GM12878 (cell line): ENCODE measurements around the gene TESK1. TPM values are rescaled to one million over a fixed set of nuclear protein-coding genes. Genes with fewer than 3 reads are reported as not detected.
"Not testable (repeated sequence)": the region's sequence is repeated elsewhere in the genome, so short reads cannot be mapped to it uniquely, and the experiment has no call there.

ENCODE experiments used
- ATAC-seq: fragments of 200-7000 bp; cut with Tn5 transposase; 3 replicates; pipeline ENCODE4 v1.9.1; 2020; ENCODE audit warnings: mild to moderate bottlenecking, moderate library complexity
- BruUV-seq: library from RNA; stranded (reverse); fragments of 400-500 nt; replicated peaks from 2 replicates; lab custom pipeline; 2021; lab: Mats Ljungman, UMichigan
- CTCF ChIA-PET: fragments of 300-600 bp; sonication (Branson Sonifier 250); formaldehyde crosslinking; extraction: SDS; loops from one replicate; lab custom pipeline; 2021; ENCODE audit warnings: inconsistent platforms; lab: Yijun Ruan, JAX
- POLR2A ChIA-PET: fragments of 350-600 bp; formaldehyde crosslinking; extraction: SDS; loops from one replicate; lab custom pipeline; 2021; ENCODE audit warnings: inconsistent platforms; lab: Charles Lee
- RAD21 ChIA-PET: fragments of 300-600 bp; sonication (Branson Sonifier 250); formaldehyde crosslinking; loops from one replicate; lab custom pipeline; 2023; ENCODE audit warnings: antibody characterized with exemption; ENCODE audit not compliant: unreplicated experiment; lab: Charles Lee
- SMC1A ChIA-PET: fragments of 300-600 bp; sonication (Branson Sonifier 250); formaldehyde crosslinking; loops from one replicate; lab custom pipeline; 2023; ENCODE audit not compliant: unreplicated experiment, uncharacterized antibody; lab: Charles Lee
- DNase-seq: peaks from one replicate; pipeline ENCODE4 v3.0.0-alpha.2; 2011; ENCODE audit warnings: low read depth, low spot score
- FAIRE-seq: peaks from 3 replicates; lab custom pipeline; 2011; peaks lifted over from hg19 to GRCh38; lab: Jason Lieb, UNC
- H2AFZ ChIP-seq: 2 replicates; pipeline ENCODE4 v1.6.0; 2011; ENCODE audit warnings: low read depth, low read length, control low read depth; ENCODE audit not compliant: control insufficient read depth
- H3K27ac ChIP-seq: 2 replicates; pipeline ENCODE4 v1.5.1; 2011; ENCODE audit warnings: control low read depth; ENCODE audit not compliant: control insufficient read depth, insufficient read depth
- H3K27me3 ChIP-seq, 2 experiments: replicated peaks in 1 of 2; 2 replicates each; pipeline versions ENCODE4 v1.6.0 to v1.6.1; 2011; ENCODE audit warnings: low read length in 1 of 2; ENCODE audit not compliant: control insufficient read depth in 2 of 2, insufficient read depth in 2 of 2
- H3K36me3 ChIP-seq, 2 experiments: 2 replicates each; pipeline ENCODE4 v1.5.1; 2011; ENCODE audit warnings: low read length in 1 of 2; ENCODE audit not compliant: control insufficient read depth in 2 of 2, insufficient read depth in 2 of 2
- H3K4me1 ChIP-seq: 2 replicates; pipeline ENCODE4 v1.6.1; 2011; ENCODE audit warnings: mild to moderate bottlenecking, low read length, moderate library complexity, mixed read lengths; ENCODE audit not compliant: control insufficient read depth, insufficient read depth
- H3K4me2 ChIP-seq: 2 replicates; pipeline ENCODE4 v1.6.0; 2011; ENCODE audit warnings: control low read depth; ENCODE audit not compliant: control insufficient read depth, insufficient read depth
- H3K4me3 ChIP-seq: fragments of 200-600 bp; sonication (generic); 2 replicates; pipeline ENCODE4 v1.5.1; 2016
- H3K79me2 ChIP-seq: 2 replicates; pipeline ENCODE4 v1.6.0; 2011; ENCODE audit warnings: low read length; ENCODE audit not compliant: control insufficient read depth, insufficient read depth
- H3K9ac ChIP-seq: 2 replicates; pipeline ENCODE4 v1.8.0; 2011; ENCODE audit warnings: low read length, control low read depth, mixed read lengths; ENCODE audit not compliant: control insufficient read depth, insufficient read depth
- H3K9me3 ChIP-seq: replicated peaks from 3 replicates; pipeline ENCODE4 v1.5.1; 2011; ENCODE audit warnings: mild to moderate bottlenecking, low read length; ENCODE audit not compliant: control insufficient read depth, insufficient read depth
- H4K20me1 ChIP-seq: 2 replicates; pipeline ENCODE4 v1.6.0; 2011; ENCODE audit not compliant: control insufficient read depth, insufficient read depth
- BCL11A ChIP-seq: IDR thresholded peaks from 2 replicates; pipeline ENCODE4 v1.6.1; 2011; ENCODE audit warnings: low read depth, low read length
- BHLHE40 ChIP-seq, 2 experiments: fragments of 450-650 bp in 1 of 2; IDR thresholded peaks; 2 replicates each; pipeline ENCODE4 v1.6.1; 2011 to 2017; ENCODE audit warnings: low read depth in 2 of 2, borderline replicate concordance in 1 of 2, improper control_type of control experiment in 1 of 2, low read length in 1 of 2, mild to moderate bottlenecking in 1 of 2
- FOXK2 ChIP-seq: fragments of 450-650 bp; IDR thresholded peaks from 2 replicates; pipeline ENCODE4 v1.6.1; 2017; ENCODE audit warnings: mild to moderate bottlenecking, moderate library complexity
- RUNX3 ChIP-seq: IDR thresholded peaks from 2 replicates; pipeline ENCODE4 v1.6.1; 2012; ENCODE audit warnings: low read length, inconsistent platforms
- SIN3A ChIP-seq: IDR thresholded peaks from 2 replicates; pipeline ENCODE4 v1.6.1; 2012; ENCODE audit warnings: low read depth, low read length, improper control_type of control experiment
- ZNF207 ChIP-seq: fragments of 450-650 bp; IDR thresholded peaks from 2 replicates; pipeline ENCODE4 v1.6.1; 2014; ENCODE audit warnings: antibody characterized with exemption, mild to moderate bottlenecking, borderline replicate concordance
- ZZZ3 ChIP-seq: IDR thresholded peaks from 2 replicates; pipeline ENCODE4 v1.6.1; 2011; ENCODE audit warnings: low read depth; ENCODE audit not compliant: control insufficient read depth, insufficient read length
- WGBS: methylation state at CpG from one replicate; pipeline ENCODE4 v1.1.6; 2016; ENCODE audit warnings: low lambda C conversion rate; ENCODE audit not compliant: insufficient replicate concordance, insufficient coverage; ENCODE audit errors: missing lambda C conversion rate; 5-methylcytosine and 5-hydroxymethylcytosine counted together
- in situ Hi-C: fragments of 300-500 bp; cut with MboI; formaldehyde crosslinking; loops from 9 replicates; pipeline ENCODE4 v1.14.3; 2018; ENCODE audit warnings: mixed read lengths
- intact Hi-C: fragments of 100-400 bp; cut with micrococcal nuclease; formaldehyde crosslinking; loops from one replicate; pipeline ENCODE4 v1.14.2; 2022; ENCODE audit not compliant: unreplicated experiment
- polyA plus RNA-seq, 11 experiments: library from polyadenylated mRNA; depleted of rRNA in 4 of 11; unstranded in 6 of 11; stranded (reverse) in 5 of 11; fragments of >200 nt; fragmentation: Nextera tagmentation in 4 of 11; fragmentation: Illumina TruSeq in 1 of 11; extraction: Ambion mirVana in 4 of 11; extraction: Trizol in 1 of 11; gene quantifications; 1 replicate in 1 of 11; 2 replicates in 10 of 11; pipeline versions ENCODE4 v1.2.1 to v1.2.3, GENCODE V29; 2011 to 2016; ENCODE audit warnings: inconsistent platforms in 2 of 11, missing spikeins in 2 of 11, low read depth in 1 of 11
- total RNA-seq, 4 experiments: library from RNA; depleted of rRNA in 3 of 4; stranded (reverse); fragments of >200 nt in 3 of 4; fragmentation: Illumina TruSeq in 1 of 4; extraction: Trizol in 1 of 4; gene quantifications; 2 replicates each; pipeline versions ENCODE4 v1.2.1 to v1.2.3, GENCODE V29; 2013 to 2021
- TF ChIP-seq, protein P1 (sequence below): fragments of 450-650 bp; IDR thresholded peaks from 2 replicates; pipeline ENCODE4 v1.6.1; 2016; ENCODE audit warnings: mild to moderate bottlenecking
- TF ChIP-seq, protein P2 (sequence below): IDR thresholded peaks from 2 replicates; pipeline ENCODE4 v1.6.1; 2012; ENCODE audit warnings: low read depth, low read length, improper control_type of control experiment
- TF ChIP-seq, protein P3 (sequence below): fragments of 450-650 bp; IDR thresholded peaks from 2 replicates; pipeline ENCODE4 v1.6.1; 2016; ENCODE audit warnings: mild to moderate bottlenecking

TESK1 gene
- total and polyA plus RNA-seq, 10 of the 15 experiments (the other 5 are each of a cell fraction or from before 2014, with no cell fraction given) = 0.16 to 19.5 (median 7.9) TPM; not detected in 1

DNA sequence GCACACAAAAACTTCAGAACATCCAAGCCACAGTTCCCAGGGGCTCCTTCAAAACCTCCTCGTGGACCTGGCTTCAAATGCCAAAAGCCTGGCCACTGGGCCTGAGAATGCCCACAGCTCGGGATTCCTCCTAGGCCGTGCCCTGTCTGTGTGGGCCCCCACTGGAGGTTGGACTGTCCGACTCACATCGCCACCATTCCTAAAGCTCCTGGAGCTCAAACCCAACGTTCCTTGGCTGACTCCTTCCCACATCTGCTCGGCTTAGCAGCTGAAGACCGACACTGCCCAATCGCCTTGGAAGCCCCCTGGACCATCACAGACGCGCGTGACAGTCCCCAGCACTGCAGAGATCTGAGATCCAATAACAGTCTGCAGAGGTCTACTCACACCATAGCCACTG lies 38.0 kb downstream of the TESK1 start (continued):
- TF ChIP-seq BHLHE40 (IDR thresholded peaks at IDR 0.05; ENCODE audit: borderline replicate concordance in 1 of 2, low read depth in 2 of 2, low read length in 1 of 2) = no peak
- TF ChIP-seq, protein P1, sequence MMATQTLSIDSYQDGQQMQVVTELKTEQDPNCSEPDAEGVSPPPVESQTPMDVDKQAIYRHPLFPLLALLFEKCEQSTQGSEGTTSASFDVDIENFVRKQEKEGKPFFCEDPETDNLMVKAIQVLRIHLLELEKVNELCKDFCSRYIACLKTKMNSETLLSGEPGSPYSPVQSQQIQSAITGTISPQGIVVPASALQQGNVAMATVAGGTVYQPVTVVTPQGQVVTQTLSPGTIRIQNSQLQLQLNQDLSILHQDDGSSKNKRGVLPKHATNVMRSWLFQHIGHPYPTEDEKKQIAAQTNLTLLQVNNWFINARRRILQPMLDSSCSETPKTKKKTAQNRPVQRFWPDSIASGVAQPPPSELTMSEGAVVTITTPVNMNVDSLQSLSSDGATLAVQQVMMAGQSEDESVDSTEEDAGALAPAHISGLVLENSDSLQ = no peak
- TF ChIP-seq FOXK2 = no peak
- TF ChIP-seq, protein P2, sequence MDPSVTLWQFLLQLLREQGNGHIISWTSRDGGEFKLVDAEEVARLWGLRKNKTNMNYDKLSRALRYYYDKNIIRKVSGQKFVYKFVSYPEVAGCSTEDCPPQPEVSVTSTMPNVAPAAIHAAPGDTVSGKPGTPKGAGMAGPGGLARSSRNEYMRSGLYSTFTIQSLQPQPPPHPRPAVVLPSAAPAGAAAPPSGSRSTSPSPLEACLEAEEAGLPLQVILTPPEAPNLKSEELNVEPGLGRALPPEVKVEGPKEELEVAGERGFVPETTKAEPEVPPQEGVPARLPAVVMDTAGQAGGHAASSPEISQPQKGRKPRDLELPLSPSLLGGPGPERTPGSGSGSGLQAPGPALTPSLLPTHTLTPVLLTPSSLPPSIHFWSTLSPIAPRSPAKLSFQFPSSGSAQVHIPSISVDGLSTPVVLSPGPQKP = no peak
- TF ChIP-seq SIN3A = no peak
- TF ChIP-seq ZNF207 = no peak
- no peak for TF ChIP-seq RUNX3
- TF ChIP-seq BCL11A = no peak
- no peak for TF ChIP-seq ZZZ3
- TF ChIP-seq, all 136 proteins: peak for 0

GRCh38 chr9:35645736-35646135 lies 40.7 kb downstream of the TESK1 start:
- intact Hi-C loops = loop anchor here (1.0 to 2.0 kb wide), 2 partner anchors 12 to 41 kb away; partner anchors contain the start of gene TESK1

More at GRCh38 chr9:35645736-35646135, 40.7 kb downstream of the TESK1 start:
- peak overlapping the region; percentile 96 for H3K4me3 ChIP-seq
- ChIA-PET SMC1A (interaction anchor here (0.8 to 7.7 kb wide), 18 partner anchors 11 to 181 kb away, joined by 3 to 114 read pairs (median 8); partner anchors contain the start of genes ARHGEF39, CCDC107, CD72 and CREB3), CTCF (interaction anchor here (0.8 to 8.8 kb wide), 25 partner anchors 11 to 239 kb away, joined by 3 to 139 read pairs (median 8); partner anchors contain the start of genes ARHGEF39, CCDC107, CD72 and CREB3), POLR2A (interaction anchor here (1.0 to 11.1 kb wide), 9 partner anchors 10 to 103 kb away, joined by 4 to 163 read pairs (median 12); partner anchors contain the start of genes ARHGEF39, CCDC107, CD72 and CREB3), RAD21 (interaction anchor here (0.7 to 9.6 kb wide), 21 partner anchors 9 to 237 kb away, joined by 3 to 133 read pairs (median 6); partner anchors contain the start of genes ARHGEF39, CCDC107, CREB3 and GBA2)
- DNase-seq, H4K20me1 ChIP-seq, H3K36me3 ChIP-seq, BruUV-seq, in situ Hi-C loops, H3K27me3 ChIP-seq, ATAC-seq, FAIRE-seq, H3K9me3 ChIP-seq: not testable (repeated sequence)
- TF ChIP-seq, protein P3, sequence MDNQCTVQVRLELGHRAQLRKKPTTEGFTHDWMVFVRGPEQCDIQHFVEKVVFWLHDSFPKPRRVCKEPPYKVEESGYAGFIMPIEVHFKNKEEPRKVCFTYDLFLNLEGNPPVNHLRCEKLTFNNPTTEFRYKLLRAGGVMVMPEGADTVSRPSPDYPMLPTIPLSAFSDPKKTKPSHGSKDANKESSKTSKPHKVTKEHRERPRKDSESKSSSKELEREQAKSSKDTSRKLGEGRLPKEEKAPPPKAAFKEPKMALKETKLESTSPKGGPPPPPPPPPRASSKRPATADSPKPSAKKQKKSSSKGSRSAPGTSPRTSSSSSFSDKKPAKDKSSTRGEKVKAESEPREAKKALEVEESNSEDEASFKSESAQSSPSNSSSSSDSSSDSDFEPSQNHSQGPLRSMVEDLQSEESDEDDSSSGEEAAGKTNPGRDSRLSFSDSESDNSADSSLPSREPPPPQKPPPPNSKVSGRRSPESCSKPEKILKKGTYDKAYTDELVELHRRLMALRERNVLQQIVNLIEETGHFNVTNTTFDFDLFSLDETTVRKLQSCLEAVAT = peak; percentile 63
- peak overlapping the region; percentile 90 for H3K9ac ChIP-seq
- H2AFZ ChIP-seq = peak overlapping the region; percentile 26
- 5% methylated on average over 10 of the region's 10 CpGs for WGBS
- peak overlapping the region; percentile 93 for H3K4me2 ChIP-seq
- peaks cover 19% of the 10 kb centered on the region for H3K4me1 ChIP-seq
- H3K79me2 ChIP-seq = peaks cover 18% of the 10 kb centered on the region
- peak overlapping the region; percentile 89 for H3K27ac ChIP-seq
